Fibroblast of skin of abdomen (primary cell): ENCODE data around the gene POGK.
A peak's percentile ranks its signal among the peaks of the same experiment; 100 is the strongest.
"Not testable (repeated sequence)": the region's sequence is repeated elsewhere in the genome, so short reads cannot be mapped to it uniquely, and the experiment has no call there.

ENCODE experiments used
- DNase-seq: peaks from one replicate; pipeline ENCODE4 v3.0.0-alpha.2; 2013

Gene POGK

GRCh38 chr1:166857995-166858394, 18.7 kb downstream of the POGK start:
- DNase-seq, result no peak

- no peak for DNase-seq
Observed at GRCh38 chr1:166858726-166859419, 19.6 kb downstream of the POGK start.

GRCh38 chr1:166859597-166859996, 20.3 kb downstream of the POGK start:
- no peak for DNase-seq

GRCh38 chr1:166865926-166866325, 26.7 kb downstream of the POGK start:
- DNase-seq, result no peak

- no peak for DNase-seq
Observed at GRCh38 chr1:166868639-166869038, 29.4 kb downstream of the POGK start.

GRCh38 chr1:166869318-166870099, 30.2 kb downstream of the POGK start:
- no peak for DNase-seq

- no peak for DNase-seq
Observed at GRCh38 chr1:166870584-166870983, 31.3 kb downstream of the POGK start.

- DNase-seq, result no peak
Observed at GRCh38 chr1:166874464-166874863, 35.2 kb downstream of the POGK start.

- DNase-seq, result no peak
Observed at GRCh38 chr1:166875302-166875733, 36.0 kb downstream of the POGK start.

GRCh38 chr1:166875734-166876539, 36.7 kb downstream of the POGK start, which contains the start of gene TADA1:
Gene TADA1, minus strand, starts transcription at chr1:166876264. Its CDS starts 31 bp downstream, at chr1:166876233.
- peak; percentile 98 for DNase-seq

- no peak for DNase-seq
Observed at GRCh38 chr1:166876540-166876838, 37.2 kb downstream of the POGK start.

GRCh38 chr1:166878173-166878917, 39.1 kb downstream of the POGK start:
- not testable (repeated sequence) for DNase-seq

- DNase-seq, result no peak
Observed at GRCh38 chr1:166882893-166883292, 43.6 kb downstream of the POGK start.

- DNase-seq, result no peak
Observed at GRCh38 chr1:166884040-166884642, 44.9 kb downstream of the POGK start.

- DNase-seq, result no peak
Observed at GRCh38 chr1:166884971-166885370, 45.7 kb downstream of the POGK start.

GRCh38 chr1:166888373-166889111, 49.3 kb downstream of the POGK start:
- DNase-seq, result no peak

GRCh38 chr1:166889776-166890175, 50.5 kb downstream of the POGK start:
- DNase-seq, result no peak

- no peak for DNase-seq
Observed at GRCh38 chr1:166895766-166896165, 56.5 kb downstream of the POGK start.

GRCh38 chr1:166899769-166900168, 60.5 kb downstream of the POGK start:
- no peak for DNase-seq

- DNase-seq, result no peak
Observed at GRCh38 chr1:166900987-166901386, 61.7 kb downstream of the POGK start.

- peak; percentile 23 for DNase-seq
Observed at GRCh38 chr1:166902279-166902678, 63.0 kb downstream of the POGK start.
